Testis (tissue), 3 donors: ENCODE data around the gene SPATA24. TPM values are rescaled to one million over a fixed set of nuclear protein-coding genes. Genes with fewer than 3 reads are reported as not detected.

ENCODE experiments used
- DNase-seq: peaks from one replicate; pipeline ENCODE4 v3.0.0-alpha.2; 2019
- H3K27ac ChIP-seq, 2 donors: fragments of 200-600 bp; sonication (generic); one replicate each; pipeline ENCODE4 v1.5.1; 2019
- H3K27me3 ChIP-seq: fragments of 200-600 bp; sonication (generic); one replicate; pipeline ENCODE4 v1.5.1; 2019
- H3K36me3 ChIP-seq: fragments of 200-600 bp; sonication (generic); one replicate; pipeline ENCODE4 v1.5.1; 2017; ENCODE audit warnings: low read depth; ENCODE audit errors: missing control alignments
- H3K4me1 ChIP-seq: fragments of 200-600 bp; sonication (generic); one replicate; pipeline ENCODE4 v1.5.1; 2019
- H3K4me3 ChIP-seq, 2 donors: fragments of 200-600 bp; sonication (generic); one replicate each; pipeline ENCODE4 v1.5.1; 2017 to 2019
- H3K9me3 ChIP-seq: fragments of 200-600 bp; sonication (generic); one replicate; pipeline ENCODE4 v1.5.1; 2017
- POLR2A ChIP-seq: fragments of 450-650 bp; IDR thresholded peaks from one replicate; pipeline ENCODE4 v1.6.1; 2017; ENCODE audit warnings: antibody characterized with exemption, mild to moderate bottlenecking, moderate library complexity
- WGBS, 2 donors: methylation state at CpG; one replicate each; pipeline ENCODE4 v1.1.5; 2018; 5-methylcytosine and 5-hydroxymethylcytosine counted together
- intact Hi-C: fragments of 100-400 bp; cut with DNase I; formaldehyde crosslinking; loops from one replicate; pipeline ENCODE4 v1.15.1; 2023; ENCODE audit warnings: low total_unique reads
- polyA plus RNA-seq: library from polyadenylated mRNA; stranded (reverse); fragments of 350-450 nt; fragmentation: Illumina TruSeq; extraction: RNeasy Lipid Tissue Mini Kit (QIAGEN cat#74804); gene quantifications from one replicate; pipeline ENCODE4 v1.2.3, GENCODE V29; 2014; ENCODE audit warnings: low read depth, low replicate concordance; ENCODE audit not compliant: insufficient read depth
- total RNA-seq, 2 donors: library from RNA; depleted of rRNA; stranded (reverse); fragments of >200 nt; gene quantifications; one replicate each; pipeline ENCODE4 v1.2.3, GENCODE V29; 2016
- TF ChIP-seq, protein P1 (sequence below), 3 experiments: fragments of 450-650 bp in 2 of 3; fragments of 200-600 bp in 1 of 3; sonication (generic) in 1 of 3; IDR thresholded peaks; one replicate each; pipeline ENCODE4 v1.5.1; 2016 to 2019; ENCODE audit warnings: antibody characterized with exemption in 3 of 3, mild to moderate bottlenecking in 2 of 3, moderate library complexity in 1 of 3

Gene SPATA24
- total and polyA plus RNA-seq, 3 donors from 2014 or later, result 45.2 to 185 (median 94.6) TPM

DNA sequence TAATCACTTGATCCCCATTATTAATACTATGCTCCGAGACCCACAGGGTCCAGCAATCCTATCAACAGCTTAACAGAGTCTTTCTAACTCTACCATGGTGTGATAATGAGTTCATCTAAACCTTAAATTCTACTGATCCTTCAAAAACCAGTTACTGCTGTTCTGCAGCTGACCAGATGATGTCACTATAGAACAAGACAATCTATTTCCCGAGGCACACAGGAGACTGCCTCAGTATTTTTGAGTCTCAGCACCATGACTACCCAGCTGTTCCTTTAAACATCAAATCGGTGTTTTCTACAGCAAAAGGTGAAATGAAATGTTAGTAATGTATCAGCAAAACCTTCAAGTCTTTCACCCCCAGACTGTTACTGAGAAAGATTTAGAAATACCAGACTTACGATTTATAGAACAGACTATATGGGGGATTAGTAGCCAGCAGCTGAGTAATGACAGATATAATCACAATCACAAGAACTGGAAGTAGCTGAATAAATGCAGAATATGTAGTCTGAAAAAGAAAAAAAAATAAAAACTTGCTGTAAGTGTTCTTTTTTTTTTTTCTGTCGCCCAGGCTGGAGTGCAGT is 18.5 kb upstream of the SPATA24 start:
- H3K36me3 ChIP-seq, result no peaks in the 10 kb centered on the region
- peak; percentile 69 for DNase-seq
- no peaks in the 10 kb centered on the region for H3K9me3 ChIP-seq
- 49 to 50% methylated on average over 5 of the region's 5 CpGs for WGBS, 2 donors
- no peak overlapping the region for H3K4me3 ChIP-seq
- no peak overlapping the region for H3K27ac ChIP-seq
- TF ChIP-seq, protein P1, sequence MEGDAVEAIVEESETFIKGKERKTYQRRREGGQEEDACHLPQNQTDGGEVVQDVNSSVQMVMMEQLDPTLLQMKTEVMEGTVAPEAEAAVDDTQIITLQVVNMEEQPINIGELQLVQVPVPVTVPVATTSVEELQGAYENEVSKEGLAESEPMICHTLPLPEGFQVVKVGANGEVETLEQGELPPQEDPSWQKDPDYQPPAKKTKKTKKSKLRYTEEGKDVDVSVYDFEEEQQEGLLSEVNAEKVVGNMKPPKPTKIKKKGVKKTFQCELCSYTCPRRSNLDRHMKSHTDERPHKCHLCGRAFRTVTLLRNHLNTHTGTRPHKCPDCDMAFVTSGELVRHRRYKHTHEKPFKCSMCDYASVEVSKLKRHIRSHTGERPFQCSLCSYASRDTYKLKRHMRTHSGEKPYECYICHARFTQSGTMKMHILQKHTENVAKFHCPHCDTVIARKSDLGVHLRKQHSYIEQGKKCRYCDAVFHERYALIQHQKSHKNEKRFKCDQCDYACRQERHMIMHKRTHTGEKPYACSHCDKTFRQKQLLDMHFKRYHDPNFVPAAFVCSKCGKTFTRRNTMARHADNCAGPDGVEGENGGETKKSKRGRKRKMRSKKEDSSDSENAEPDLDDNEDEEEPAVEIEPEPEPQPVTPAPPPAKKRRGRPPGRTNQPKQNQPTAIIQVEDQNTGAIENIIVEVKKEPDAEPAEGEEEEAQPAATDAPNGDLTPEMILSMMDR (IDR thresholded peaks at IDR 0.05), result peak; percentile 62 to 79 (median 72)
- TF ChIP-seq POLR2A, result no peak
- H3K27me3 ChIP-seq, result no peaks in the 10 kb centered on the region
- H3K4me1 ChIP-seq, result no peaks in the 10 kb centered on the region
- intact Hi-C loops, result loop anchor here (10.0 kb wide), 1 partner anchor 92 kb away; no protein-coding TSS in a partner anchor

DNA sequence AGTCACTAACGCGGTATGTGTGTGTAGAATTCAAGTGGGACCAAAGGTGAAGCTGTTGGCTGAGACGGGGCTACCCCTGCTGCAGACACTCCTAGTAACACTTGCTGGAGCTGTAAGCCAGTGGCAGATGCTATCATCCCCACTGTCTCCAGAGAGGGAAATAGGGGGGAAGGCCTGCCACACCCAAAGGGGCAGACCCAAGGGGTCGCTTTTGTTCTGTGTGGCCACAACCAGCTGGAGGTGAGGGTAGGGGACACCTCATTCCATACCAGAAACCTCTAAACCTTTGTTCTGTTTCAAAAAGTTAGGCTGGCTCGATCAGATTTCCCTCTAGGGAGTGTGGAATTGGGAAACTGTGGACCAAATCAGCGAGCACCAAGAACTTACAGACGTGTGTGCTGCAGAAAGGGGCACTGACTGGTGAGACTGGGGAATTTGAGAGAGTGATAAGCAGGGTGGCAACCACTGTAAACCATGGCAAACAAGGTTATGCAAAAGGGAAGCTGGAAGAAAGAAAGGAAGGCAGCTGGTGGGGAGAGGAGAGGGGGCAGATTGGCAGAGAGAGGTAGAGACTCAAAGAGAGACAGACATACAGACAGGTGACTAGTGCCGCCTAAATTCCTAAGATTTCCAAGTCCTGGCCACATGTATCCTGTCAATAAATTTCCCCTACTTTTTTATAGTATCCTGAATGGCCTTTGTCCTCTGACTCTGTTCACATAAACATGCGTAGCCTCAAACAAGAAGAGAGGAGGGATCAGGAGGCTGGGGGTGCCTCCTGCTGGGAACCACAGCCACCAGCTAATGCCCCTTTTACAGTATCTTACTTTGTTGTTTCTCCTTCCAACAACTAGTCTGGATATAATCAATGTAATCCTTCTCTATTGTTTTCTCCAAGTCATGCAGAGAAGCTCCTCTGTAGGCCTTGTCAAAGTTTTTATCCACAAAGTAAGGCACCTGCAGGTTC is 15.6 kb upstream of the SPATA24 start:
- TF ChIP-seq, protein P1 (IDR thresholded peaks at IDR 0.05), result no peak
- H3K36me3 ChIP-seq, result no peaks in the 10 kb centered on the region
- H3K4me1 ChIP-seq, result peaks cover 10% of the 10 kb centered on the region
- H3K27me3 ChIP-seq, result no peaks in the 10 kb centered on the region
- no peak overlapping the region for H3K27ac ChIP-seq
- no peaks in the 10 kb centered on the region for H3K9me3 ChIP-seq
- H3K4me3 ChIP-seq, result no peak overlapping the region
- intact Hi-C loops, result loop anchor here (10.0 kb wide), 1 partner anchor 95 kb away; no protein-coding TSS in a partner anchor
- 87 to 89% methylated on average over 9 of the region's 9 CpGs for WGBS, 2 donors
- DNase-seq, result no peak

DNA sequence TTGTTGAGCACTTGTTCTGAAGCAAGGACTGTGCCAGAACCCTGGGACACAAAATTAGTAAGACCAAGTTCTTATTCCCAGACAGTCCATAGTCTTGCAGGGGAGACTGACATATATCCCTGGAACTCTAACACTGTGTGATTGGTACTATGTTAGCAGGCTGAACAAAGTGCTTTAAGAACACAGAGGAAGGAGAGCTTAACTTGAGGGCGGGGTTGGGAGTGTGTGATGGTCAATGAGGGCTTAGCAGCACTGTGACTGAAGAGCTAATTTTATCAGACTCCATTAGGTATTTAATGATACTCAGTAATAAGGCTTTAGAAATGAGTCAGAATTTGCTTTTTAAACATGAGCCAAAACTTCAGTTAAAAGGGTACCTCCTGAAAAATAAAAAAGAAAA is 14.9 kb upstream of the SPATA24 start:
- Histone ChIP-seq H3K4me3 (no peak overlapping the region), H3K4me1 (peaks cover 10% of the 10 kb centered on the region), H3K9me3 (no peaks in the 10 kb centered on the region), H3K36me3 (no peaks in the 10 kb centered on the region), H3K27ac (no peak overlapping the region), H3K27me3 (no peaks in the 10 kb centered on the region)
- TF ChIP-seq, protein P1 (IDR thresholded peaks at IDR 0.05), result no peak
- no peak for TF ChIP-seq POLR2A
- 89 to 97% methylated on average over 1 of the region's 1 CpG for WGBS, 2 donors
- intact Hi-C loops, result no loop called here
- no peak for DNase-seq

DNA sequence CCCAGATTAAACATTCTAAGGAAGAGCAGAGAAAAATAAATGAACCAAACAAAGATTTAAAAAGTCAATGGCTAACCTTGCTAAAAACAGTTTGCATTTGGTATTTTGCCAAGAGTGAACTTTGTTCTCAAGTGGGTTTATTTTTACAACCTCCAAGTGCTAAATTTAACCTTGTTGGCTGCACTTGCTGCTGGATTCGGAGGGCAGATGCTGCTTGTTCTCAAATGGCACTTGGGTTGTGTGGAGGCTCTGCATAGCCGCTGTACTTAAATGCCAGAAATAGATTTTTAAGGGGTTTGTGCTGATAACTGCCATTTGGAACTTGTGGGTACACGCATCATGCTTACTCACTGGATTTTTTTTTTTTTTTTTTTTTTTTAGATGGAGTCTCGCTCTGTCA is 13.3 kb upstream of the SPATA24 start:
- 53 to 56% methylated on average over 4 of the region's 4 CpGs for WGBS, 2 donors
- no peaks in the 10 kb centered on the region for H3K36me3 ChIP-seq
- no peak overlapping the region for H3K27ac ChIP-seq
- DNase-seq, result no peak
- H3K27me3 ChIP-seq, result no peaks in the 10 kb centered on the region
- H3K4me3 ChIP-seq, result no peak overlapping the region
- H3K4me1 ChIP-seq, result peaks cover 10% of the 10 kb centered on the region
- H3K9me3 ChIP-seq, result no peaks in the 10 kb centered on the region
- intact Hi-C loops, result no loop called here
- TF ChIP-seq, protein P1 (IDR thresholded peaks at IDR 0.05), result no peak
- TF ChIP-seq POLR2A, result no peak
